Stimulated activated CD8-positive, alpha-beta memory T cell treated with anti-CD3 and anti-CD28 coated beads, Interleukin-12 subunit alpha, Interleukin-12 subunit beta, amount 100 ng/mL, for 24 hours (primary cell): Measurements from ENCODE around the gene STAP2.
"Not testable (repeated sequence)": the region's sequence is repeated elsewhere in the genome, so short reads cannot be mapped to it uniquely, and the experiment has no call there.

Experiments used
- DNase-seq: peaks from one replicate; pipeline ENCODE4 v3.0.0-alpha.2; 2020; ENCODE audit errors: extremely low read depth

STAP2 gene

DNA sequence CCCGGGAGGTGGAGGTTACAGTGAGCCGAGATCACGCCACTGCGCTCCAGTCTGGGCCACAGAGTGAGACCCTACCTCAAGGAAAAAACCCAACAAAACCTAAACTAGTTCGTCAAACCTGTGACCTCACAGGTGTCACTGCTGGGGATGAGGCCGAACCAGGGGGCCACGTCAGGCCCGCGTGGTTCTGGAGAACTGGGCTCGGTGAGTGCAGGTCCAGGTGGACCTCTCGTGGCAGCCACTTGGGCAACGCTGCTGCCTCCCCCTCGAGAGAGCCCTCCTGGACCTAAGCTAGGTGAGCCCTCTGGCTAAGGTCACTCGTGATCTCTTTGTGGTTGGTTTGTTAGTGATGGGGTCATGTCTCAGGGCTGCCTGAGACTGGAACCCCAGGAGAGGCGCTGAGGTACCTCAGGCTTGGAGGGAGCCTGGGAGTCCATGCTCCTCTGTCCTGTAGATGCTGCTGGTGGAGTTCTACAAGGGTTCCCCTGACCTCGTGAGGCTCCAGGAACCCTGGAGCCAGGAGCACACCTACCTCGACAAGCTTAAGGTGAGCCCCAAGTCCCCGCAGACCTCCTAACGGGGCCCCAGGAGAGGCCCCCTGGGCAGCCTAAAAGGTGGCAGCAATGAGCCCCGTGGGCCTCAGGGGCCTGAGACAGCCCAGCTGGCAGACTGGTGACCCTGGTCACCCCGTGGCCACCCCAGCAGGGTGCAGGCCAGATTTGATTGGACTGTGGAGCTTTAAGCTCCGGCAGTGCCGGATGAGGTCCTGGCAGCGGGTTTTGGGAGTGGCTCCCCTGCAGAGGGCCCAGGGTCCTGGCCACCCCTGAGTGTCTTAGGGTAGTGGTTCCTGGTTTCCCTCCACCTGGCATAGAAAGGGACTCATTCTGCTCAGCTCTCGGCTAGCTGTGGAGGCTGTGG, 20.3 kb upstream of the STAP2 start:
- no peak for DNase-seq

DNA sequence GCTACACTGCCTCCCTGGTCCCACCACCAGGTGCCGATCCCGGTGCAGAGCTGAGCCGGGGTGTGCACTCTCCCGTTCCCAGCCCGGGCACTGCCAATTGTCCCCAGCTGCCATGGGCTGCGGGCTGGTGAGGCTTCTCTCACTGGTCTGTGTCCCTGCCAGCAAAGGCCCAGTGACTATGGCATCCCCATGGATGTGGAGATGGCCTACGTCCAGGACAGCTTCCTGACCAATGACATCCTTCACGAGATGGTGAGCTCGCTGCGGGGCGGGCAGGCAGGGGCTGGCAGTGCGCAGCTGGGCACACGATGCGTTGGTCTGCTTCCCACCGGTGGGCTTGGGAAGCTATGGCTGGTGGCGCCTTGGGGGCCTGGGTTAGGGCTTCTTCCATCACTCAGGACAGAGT, 19.3 kb upstream of the STAP2 start:
- DNase-seq = no peak

DNA sequence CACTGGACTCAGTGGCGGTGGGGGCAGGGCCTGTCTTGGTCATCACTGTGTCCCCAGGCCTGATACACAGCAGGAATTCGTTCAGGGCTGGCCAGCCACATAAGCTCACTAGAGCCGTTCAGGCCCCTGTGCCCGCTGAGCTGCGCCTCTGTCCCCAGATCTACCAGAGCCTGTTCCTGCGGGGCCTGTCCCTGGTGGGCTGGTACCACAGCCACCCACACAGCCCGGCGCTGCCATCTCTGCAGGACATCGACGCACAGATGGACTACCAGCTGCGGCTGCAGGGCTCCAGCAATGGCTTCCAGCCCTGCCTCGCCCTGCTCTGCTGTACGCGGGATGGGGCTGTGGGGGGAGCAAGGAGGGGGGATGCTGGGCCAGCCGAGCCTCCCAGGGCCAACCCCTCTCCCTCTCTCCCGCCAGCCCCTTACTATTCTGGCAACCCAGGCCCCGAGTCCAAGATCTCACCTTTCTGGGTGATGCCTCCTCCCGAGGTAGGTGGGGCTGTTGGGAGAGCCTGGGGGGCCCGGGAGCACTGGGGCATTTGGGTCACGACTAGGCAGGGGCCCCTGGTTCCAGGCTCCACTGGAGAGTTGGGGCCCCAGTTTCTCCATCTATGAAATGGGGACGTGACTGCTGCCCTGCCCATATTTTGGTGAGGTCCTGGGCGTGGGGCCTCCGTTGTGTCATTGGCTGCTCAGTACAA, 18.6 kb upstream of the STAP2 start:
- no peak for DNase-seq

DNA sequence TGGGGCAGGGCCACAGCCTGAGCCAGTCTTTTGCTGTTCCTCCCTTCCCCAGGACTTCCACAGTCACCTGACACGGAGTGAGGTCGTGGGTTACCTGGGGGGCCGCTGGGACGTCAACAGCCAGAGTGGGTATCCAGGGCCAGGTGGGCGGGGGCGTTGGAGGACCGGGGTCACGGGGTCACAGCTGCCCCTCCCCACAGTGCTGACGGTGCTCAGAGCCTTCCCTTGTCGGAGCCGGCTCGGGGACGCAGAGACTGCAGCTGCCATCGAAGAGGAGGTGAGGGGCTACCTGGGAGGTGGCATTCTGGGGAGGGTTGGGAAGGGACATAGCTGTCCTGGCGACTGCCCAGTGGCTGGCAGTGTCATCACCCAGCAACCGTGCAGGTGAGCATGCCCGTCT, 16.3 kb upstream of the STAP2 start:
- DNase-seq = no peak

DNA sequence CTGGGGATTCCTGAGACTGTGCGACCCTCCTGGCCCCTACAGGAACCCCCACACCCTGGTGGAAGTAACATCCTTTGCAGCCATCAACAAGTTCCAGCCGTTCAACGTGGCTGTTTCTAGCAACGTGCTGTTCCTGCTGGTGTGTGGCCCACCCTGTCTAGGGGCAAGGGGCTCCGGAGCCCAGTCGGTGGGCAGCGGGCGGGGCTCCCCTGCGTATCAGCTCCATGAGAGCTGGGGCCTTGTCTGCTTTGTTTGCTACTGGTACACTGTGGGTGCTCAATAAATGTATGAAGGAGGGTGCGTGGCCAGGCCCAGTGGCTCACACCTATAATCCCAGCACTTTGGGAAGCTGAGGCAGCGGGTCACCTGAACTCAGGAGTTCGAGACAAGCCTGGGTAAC, 15.7 kb upstream of the STAP2 start:
- no peak for DNase-seq

DNA sequence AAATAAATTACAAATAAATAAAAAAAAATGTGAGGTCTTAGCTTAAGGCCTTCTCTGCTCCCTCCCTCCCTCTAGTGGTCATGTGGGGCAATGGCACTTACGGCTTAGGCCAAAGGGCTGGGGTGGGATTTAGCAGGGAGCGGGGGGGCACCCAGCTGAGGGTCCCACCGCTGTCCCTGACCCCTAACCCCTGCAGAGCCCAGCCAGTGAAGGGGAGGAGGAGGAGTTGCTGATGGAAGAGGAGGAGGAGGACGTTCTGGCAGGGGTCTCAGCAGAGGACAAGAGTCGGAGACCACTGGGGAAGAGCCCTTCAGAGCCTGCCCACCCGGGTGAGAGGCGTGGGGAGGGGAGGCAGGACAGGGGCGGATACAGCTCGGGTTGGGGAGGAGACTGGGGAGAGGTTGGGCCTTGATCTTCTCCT, 14.1 kb upstream of the STAP2 start:
- no peak for DNase-seq

DNA sequence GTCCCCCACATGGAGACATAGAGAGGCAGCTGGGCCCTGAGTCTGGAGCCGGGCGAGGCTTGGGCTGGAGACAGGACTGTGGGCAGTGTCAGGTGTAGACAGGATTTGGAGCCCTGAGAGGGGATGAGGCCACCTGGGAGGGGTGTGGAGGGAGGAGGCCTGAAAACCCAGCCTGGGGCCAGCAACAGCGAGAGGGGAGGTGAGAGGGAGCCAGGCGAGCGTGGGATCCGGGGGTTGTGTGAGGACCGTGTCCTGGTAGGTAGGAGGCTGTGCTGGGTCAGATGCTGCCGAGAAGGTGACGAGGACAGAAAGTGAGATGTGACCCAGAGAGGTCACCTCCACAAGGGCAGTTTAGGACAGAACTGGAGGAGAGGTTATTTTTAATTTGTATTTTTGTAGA, 12.1 kb upstream of the STAP2 start:
- no peak for DNase-seq

DNA sequence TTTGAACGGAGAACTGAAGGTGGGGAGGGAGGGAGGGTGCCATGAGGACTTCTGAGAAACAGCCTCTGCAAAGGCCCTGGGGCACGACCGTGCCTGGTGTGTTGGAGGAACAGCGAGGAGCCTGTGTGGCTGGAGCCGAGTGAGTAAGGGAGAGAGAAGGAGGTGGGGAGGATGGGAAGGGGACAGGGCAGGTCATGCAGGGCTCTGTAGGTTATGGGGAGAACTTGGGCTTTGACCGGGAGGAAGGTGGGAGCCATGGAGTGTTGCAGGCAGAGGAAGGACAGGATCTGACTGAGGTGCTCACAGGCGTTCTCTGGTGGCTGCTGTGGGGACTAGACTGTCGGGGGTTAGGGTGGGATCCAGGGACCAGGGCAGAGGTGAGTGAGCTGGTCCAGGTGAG, 11.5 kb upstream of the STAP2 start:
- DNase-seq = no peak

- DNase-seq = not testable (repeated sequence)
Measured at GRCh38 chr19:4349225-4349624, 10.6 kb upstream of the STAP2 start.

- DNase-seq = no peak
Measured at GRCh38 chr19:4347521-4347920, 8.9 kb upstream of the STAP2 start.

- DNase-seq = no peak
Measured at GRCh38 chr19:4346020-4346383, 7.4 kb upstream of the STAP2 start.

GRCh38 chr19:4345342-4346019, 6.9 kb upstream of the STAP2 start:
- no peak for DNase-seq

GRCh38 chr19:4343370-4344307, 5.0 kb upstream of the STAP2 start, which contains the start of gene MPND:
TSS of gene MPND (plus strand) at chr19:4343562. CDS start at chr19:4343594, 32 bp downstream.
- peak; percentile 90 for DNase-seq

- DNase-seq = peak; percentile 80
Measured at GRCh38 chr19:4342615-4343369, 4.2 kb upstream of the STAP2 start.

DNA sequence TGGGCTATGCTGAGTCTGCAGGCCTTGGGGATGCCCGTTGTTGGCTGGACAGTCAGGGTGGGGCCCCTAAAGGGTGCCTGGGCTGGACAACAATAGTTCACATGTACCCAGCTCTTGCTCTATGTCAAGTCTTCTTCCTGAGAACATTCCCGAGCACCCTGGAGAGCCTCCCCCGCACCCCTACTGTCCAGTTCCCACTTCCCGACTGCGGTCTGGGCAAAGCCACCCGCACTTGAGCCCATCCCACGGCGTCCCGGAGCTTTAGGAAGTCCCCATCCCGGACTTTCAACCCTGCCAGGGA, 3.6 kb upstream of the STAP2 start:
- no peak for DNase-seq

DNA sequence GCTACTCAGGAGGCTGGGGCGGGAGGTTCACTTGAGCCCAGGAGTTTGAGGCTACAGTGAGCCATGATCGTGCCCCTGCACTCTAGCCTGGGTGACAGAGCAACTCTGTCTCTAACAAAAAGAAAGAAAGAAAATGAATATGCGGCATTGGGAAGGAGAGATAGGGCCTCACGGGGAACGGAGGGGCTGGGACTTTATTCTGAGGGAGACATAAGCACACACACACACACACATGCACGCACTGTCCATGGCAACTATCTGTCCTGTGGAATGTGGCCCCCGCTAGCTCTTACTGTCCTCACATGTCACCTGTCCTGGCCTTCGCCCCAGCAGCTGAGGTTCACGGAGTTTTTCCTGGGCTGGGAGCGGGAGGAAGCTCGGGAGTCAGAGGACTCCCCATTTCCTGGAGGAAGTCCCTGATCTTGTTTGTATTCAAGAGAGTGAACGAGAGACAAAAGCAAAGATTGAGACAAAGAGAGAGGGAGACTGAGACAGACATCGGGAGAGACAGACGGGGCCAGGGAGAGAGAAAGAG, 654 bp downstream of the STAP2 start:
- DNase-seq = no peak

- DNase-seq = no peak
Measured at GRCh38 chr19:4334929-4335570, 3.6 kb downstream of the STAP2 start.

GRCh38 chr19:4329858-4330257, 8.8 kb downstream of the STAP2 start:
- DNase-seq = no peak

- DNase-seq = not testable (repeated sequence)
Measured at GRCh38 chr19:4328991-4329681, 9.5 kb downstream of the STAP2 start.
